ENCODE data around the gene PARP12. TPM values are rescaled to one million over a fixed set of nuclear protein-coding genes. Genes with fewer than 3 reads are reported as not detected.

PARP12 gene
- total RNA-seq, 4 donors from 2014 or later = 22.7 to 81.0 (median 27.0) TPM

GRCh38 chr7:139982927-139983920 is 79.5 kb downstream of the PARP12 start:
- 68% methylated on average over 9 of the region's 9 CpGs for WGBS
- no peak for TF ChIP-seq EP300 (IDR thresholded peaks at IDR 0.05)
- no peak for TF ChIP-seq CTCF (IDR thresholded peaks at IDR 0.05)
- no peak for TF ChIP-seq POLR2A (IDR thresholded peaks at IDR 0.05)
- TF ChIP-seq POLR2AphosphoS5 (IDR thresholded peaks at IDR 0.05) = no peak
- Histone ChIP-seq H3K9me3 (no peaks in the 10 kb centered on the region), H3K27ac (no peak overlapping the region), H3K4me1 (no peaks in the 10 kb centered on the region), H3K27me3 (no peaks in the 10 kb centered on the region), H3K4me3 (no peak overlapping the region), H3K36me3 (no peaks in the 10 kb centered on the region)
- no peak for DNase-seq (ENCODE audit: low spot score in 2 of 2)

- no peaks in the 10 kb centered on the region for H3K9me3 ChIP-seq
- WGBS = 95% methylated on average over 5 of the region's 5 CpGs
These were observed 81.2 kb downstream of the PARP12 start for GRCh38 chr7:139981511-139981895.

GRCh38 chr7:139976838-139977656 is 85.7 kb downstream of the PARP12 start:
- TF ChIP-seq CTCF (IDR thresholded peaks at IDR 0.05) = no peak
- TF ChIP-seq POLR2AphosphoS5 (IDR thresholded peaks at IDR 0.05) = no peak
- TF ChIP-seq EP300 (IDR thresholded peaks at IDR 0.05) = no peak
- no peak for TF ChIP-seq POLR2A (IDR thresholded peaks at IDR 0.05)
- no peak for DNase-seq (ENCODE audit: low spot score in 2 of 2)
- Histone ChIP-seq H3K36me3 (no peaks in the 10 kb centered on the region), H3K27me3 (no peaks in the 10 kb centered on the region), H3K27ac (no peak overlapping the region), H3K9me3 (no peaks in the 10 kb centered on the region), H3K4me1 (no peaks in the 10 kb centered on the region), H3K4me3 (no peak overlapping the region)
- WGBS = 84% methylated on average over 17 of the region's 17 CpGs

More at GRCh38 chr7:139981511-139981895, 81.2 kb downstream of the PARP12 start:
- no peaks in the 10 kb centered on the region for H3K27me3 ChIP-seq
- TF ChIP-seq CTCF (IDR thresholded peaks at IDR 0.05) (no peak), POLR2AphosphoS5 (IDR thresholded peaks at IDR 0.05) (no peak), POLR2A (IDR thresholded peaks at IDR 0.05) (no peak), EP300 (IDR thresholded peaks at IDR 0.05) (no peak)
- DNase-seq (ENCODE audit: low spot score in 2 of 2) = no peak
- H3K36me3 ChIP-seq = no peaks in the 10 kb centered on the region
- no peak overlapping the region for H3K4me3 ChIP-seq
- H3K4me1 ChIP-seq = no peaks in the 10 kb centered on the region
- H3K27ac ChIP-seq = no peak overlapping the region

- no peak for TF ChIP-seq CTCF (IDR thresholded peaks at IDR 0.05)
- TF ChIP-seq EP300 (IDR thresholded peaks at IDR 0.05) = no peak
- no peak for TF ChIP-seq POLR2A (IDR thresholded peaks at IDR 0.05)
- no peak for TF ChIP-seq POLR2AphosphoS5 (IDR thresholded peaks at IDR 0.05)
- Histone ChIP-seq H3K27me3 (no peaks in the 10 kb centered on the region), H3K36me3 (no peaks in the 10 kb centered on the region), H3K4me3 (no peak overlapping the region), H3K4me1 (no peaks in the 10 kb centered on the region), H3K27ac (no peak overlapping the region), H3K9me3 (no peaks in the 10 kb centered on the region)
- DNase-seq (ENCODE audit: low spot score in 2 of 2) = no peak
- WGBS = 81% methylated on average over 11 of the region's 11 CpGs
These were observed 86.5 kb downstream of the PARP12 start for GRCh38 chr7:139976055-139976837.
